Adipose tissue (tissue), 3 donors: ENCODE results near the gene NCBP1. TPM values are rescaled to one million over a fixed set of nuclear protein-coding genes. Genes with fewer than 3 reads are reported as not detected.
"Not testable (repeated sequence)": the region's sequence is repeated elsewhere in the genome, so short reads cannot be mapped to it uniquely, and the experiment has no call there.

Experiments used
- H3K27ac ChIP-seq: one replicate; pipeline ENCODE4 v1.5.1; 2013; ENCODE audit warnings: low read depth, low read length
- WGBS, 3 donors: extraction: QIAGEN DNeasy Blood & Tissue Kit; methylation state at CpG; one replicate each; pipeline ENCODE4 v1.1.7; 2013; 5-methylcytosine and 5-hydroxymethylcytosine counted together
- polyA plus RNA-seq, 3 donors: library from polyadenylated mRNA; stranded (reverse); fragments of 200-250 nt; gene quantifications; one replicate each; pipeline ENCODE4 v1.2.3, GENCODE V29; 2013
- donor health status: healthy with polysubstance abuse.
- donor health status: Bipolar disorder and iron deficiency.
- donor health status: healthy.

NCBP1 gene
- polyA plus RNA-seq, 3 donors: 7.6 to 8.4 (median 7.9) TPM

- not testable (repeated sequence) for H3K27ac ChIP-seq
- 93 to 96% (median 93%) methylated on average over 5 of the region's 5 CpGs for WGBS, 3 donors
These were observed 11.1 kb upstream of the NCBP1 start for GRCh38 chr9:97622483-97622882.

GRCh38 chr9:97623946-97624345 lies 9.7 kb upstream of the NCBP1 start:
- 88 to 100% (median 91%) methylated on average over 1 of the region's 1 CpG for WGBS, 3 donors
- no peak overlapping the region for H3K27ac ChIP-seq

- no peak overlapping the region for H3K27ac ChIP-seq
- WGBS, 3 donors: 64 to 78% (median 65%) methylated on average over 3 of the region's 3 CpGs
These were observed 8.0 kb upstream of the NCBP1 start for GRCh38 chr9:97625620-97626019.

DNA sequence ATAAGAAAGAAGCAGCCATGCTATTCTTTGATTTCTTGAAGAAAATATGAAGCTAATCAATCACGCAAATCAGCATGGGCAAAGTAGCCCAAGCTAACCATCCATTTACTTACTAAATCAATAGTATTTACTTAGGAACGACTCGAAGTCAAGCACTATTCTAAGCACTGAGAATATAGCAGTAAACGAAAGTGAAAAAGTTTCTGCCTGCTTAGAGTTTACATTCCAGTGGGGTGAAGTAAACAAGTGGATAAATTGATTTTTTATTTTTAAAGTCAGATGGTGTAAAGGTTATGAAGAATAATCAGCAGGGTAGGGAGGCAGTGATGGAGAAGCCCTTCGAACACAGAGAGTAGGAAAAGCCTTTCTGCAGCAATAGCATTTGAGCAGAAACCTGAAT lies 6.0 kb upstream of the NCBP1 start:
- no peak overlapping the region for H3K27ac ChIP-seq
- 29 to 74% (median 69%) methylated on average over 5 of the region's 5 CpGs for WGBS, 3 donors

DNA sequence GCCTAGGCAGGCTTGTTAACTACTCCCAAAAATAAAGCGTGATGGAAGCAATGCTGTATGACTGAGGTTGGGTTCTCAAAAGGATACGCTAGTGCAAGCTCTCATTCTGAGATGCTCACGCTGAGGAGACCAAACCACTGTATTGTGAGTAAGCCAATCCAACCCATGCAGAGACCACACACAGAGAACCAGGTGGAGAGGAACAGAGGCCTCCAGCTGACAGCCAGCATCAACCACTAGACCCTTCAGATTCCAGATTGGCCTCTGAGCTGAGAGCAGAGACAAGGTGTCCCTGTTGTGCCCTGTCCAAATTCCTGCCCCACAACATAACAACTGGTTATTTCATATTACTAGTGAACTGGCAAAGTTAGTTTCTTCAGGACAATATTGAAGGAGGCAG lies 5.0 kb upstream of the NCBP1 start:
- no peak overlapping the region for H3K27ac ChIP-seq
- 86 to 94% (median 92%) methylated on average over 3 of the region's 3 CpGs for WGBS, 3 donors

DNA sequence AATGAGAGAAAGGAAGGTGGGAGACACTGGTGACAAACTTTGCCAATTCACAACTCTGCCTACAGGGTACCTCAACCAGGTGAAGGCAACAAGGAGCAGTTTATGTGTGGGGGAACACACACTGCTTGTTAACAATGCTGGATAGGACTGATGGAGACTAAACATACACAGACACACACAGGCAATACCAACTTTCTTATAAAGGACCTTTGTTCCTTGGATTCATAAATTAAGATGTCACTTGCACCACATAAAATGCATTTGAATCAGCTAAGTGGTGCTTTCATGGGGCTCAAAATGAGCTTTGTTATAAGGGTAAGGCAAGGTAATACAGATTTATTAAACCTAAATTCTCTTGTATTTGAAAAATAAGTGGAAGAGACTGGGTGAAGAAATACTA lies 4.5 kb upstream of the NCBP1 start:
- no peak overlapping the region for H3K27ac ChIP-seq

- no peak overlapping the region for H3K27ac ChIP-seq
These were observed 3.0 kb upstream of the NCBP1 start for GRCh38 chr9:97630591-97630990.

GRCh38 chr9:97632248-97632984 lies 1.2 kb upstream of the NCBP1 start:
- H3K27ac ChIP-seq: peak overlapping the region; percentile 86
- 1 to 2% (median 1%) methylated on average over 27 of the region's 27 CpGs for WGBS, 3 donors

GRCh38 chr9:97633859-97634490 lies 354 bp downstream of the NCBP1 start:
- WGBS, 3 donors: 0 to 1% (median 1%) methylated on average over 33 to 43 of the region's 43 CpGs

DNA sequence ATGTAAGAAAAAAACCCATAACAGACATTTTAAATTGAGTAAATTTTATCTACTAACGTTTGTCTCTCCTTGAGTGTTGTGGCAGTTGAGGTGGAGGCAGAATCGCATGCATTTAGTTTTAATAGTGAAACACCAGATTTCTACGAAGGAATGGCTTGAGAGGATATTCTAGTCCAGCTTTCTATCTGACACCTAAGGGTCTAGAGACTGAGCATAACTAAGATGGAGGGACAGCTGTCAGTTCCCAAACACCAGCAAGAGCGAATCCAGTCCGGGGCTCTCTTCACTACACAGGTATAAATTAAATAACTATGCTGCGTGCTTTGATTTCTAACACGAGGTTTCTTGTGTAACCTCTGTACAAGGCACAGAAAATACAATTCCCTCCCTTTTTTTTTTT lies 1.4 kb downstream of the NCBP1 start:
- H3K27ac ChIP-seq: no peak overlapping the region

More at GRCh38 chr9:97633859-97634490, 354 bp downstream of the NCBP1 start:
- H3K27ac ChIP-seq: peak overlapping the region; percentile 86

DNA sequence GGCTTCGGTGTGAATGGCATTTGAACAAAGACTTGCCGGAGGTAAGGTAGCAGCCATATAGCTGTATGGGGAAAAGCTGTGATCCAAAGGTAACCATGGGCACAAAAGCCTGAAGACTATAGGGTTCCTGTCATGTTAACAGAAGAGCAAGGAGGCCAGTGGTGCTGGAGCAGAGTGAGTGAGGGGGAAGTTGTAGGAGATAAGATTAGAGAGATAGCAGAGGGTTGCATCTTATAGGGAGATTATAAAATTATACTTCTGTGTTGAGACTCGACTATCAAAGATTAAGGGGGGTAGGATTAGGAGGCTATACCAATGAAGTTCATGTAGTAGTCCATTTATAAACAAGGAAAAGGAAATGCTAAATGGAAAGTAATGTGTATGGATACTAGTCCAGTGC lies 3.3 kb downstream of the NCBP1 start:
- H3K27ac ChIP-seq: no peak overlapping the region
- WGBS, 3 donors: 78 to 80% (median 80%) methylated on average over 3 of the region's 3 CpGs

More for the DNA sequence above, 1.4 kb downstream of the NCBP1 start:
- WGBS, 3 donors: 64 to 77% (median 76%) methylated on average over 7 of the region's 7 CpGs

DNA sequence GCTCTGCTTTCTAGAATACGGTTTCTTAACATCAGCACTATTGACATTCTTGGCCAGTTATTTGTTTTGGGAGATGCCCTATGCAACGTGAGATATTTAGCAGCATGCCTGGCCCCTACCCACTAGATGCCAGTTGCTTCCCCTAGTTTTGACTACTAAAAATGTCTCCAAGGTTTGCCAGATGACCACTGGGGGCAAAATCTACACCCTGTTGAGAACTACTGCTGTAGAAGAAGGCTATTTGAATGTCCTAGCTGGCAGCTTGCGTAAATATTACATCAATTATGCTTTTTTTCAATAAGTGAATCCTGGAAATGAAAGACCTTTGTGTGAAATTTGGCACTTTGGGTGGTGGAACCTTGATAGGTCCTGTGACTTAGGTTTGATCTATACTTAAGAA lies 5.0 kb downstream of the NCBP1 start:
- H3K27ac ChIP-seq: no peak overlapping the region
- WGBS, 3 donors: 47 to 79% (median 75%) methylated on average over 3 of the region's 3 CpGs

GRCh38 chr9:97640325-97640724 lies 6.7 kb downstream of the NCBP1 start:
- H3K27ac ChIP-seq: no peak overlapping the region
- WGBS, 3 donors: 52 to 93% (median 87%) methylated on average over 2 of the region's 2 CpGs

GRCh38 chr9:97645720-97646119 lies 12.1 kb downstream of the NCBP1 start:
- no peak overlapping the region for H3K27ac ChIP-seq

DNA sequence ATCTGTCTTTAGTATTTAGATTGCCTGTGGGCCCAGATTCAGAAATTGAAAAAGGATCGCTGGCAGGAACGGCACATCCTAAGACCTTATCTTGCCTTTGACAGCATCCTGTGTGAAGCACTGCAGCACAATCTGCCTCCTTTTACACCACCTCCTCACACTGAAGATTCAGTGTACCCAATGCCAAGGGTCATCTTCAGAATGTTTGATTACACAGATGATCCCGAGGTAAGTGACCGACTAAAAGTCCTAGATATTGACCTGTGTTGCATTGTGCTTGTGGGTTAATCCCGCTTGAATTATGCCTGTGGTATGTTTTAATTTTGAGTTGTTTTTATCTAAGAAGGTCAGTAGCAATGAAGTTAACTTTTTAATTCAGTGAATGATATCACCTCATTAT lies 14.4 kb downstream of the NCBP1 start:
- 90 to 97% (median 96%) methylated on average over 5 of the region's 5 CpGs for WGBS, 3 donors
- H3K27ac ChIP-seq: no peak overlapping the region

- H3K27ac ChIP-seq: no peak overlapping the region
- WGBS, 3 donors: 80 to 92% (median 90%) methylated on average over 3 of the region's 3 CpGs
These were observed 18.0 kb downstream of the NCBP1 start for GRCh38 chr9:97651646-97652045.

- whole genome bisulfite sequencing, 3 donors: 73 to 84% (median 75%) methylated on average over 1 of the region's 1 CpG
- no peak overlapping the region for H3K27ac ChIP-seq
These were observed 25.1 kb downstream of the NCBP1 start for GRCh38 chr9:97658707-97659106.

- H3K27ac ChIP-seq: no peak overlapping the region
- WGBS, 3 donors: 84 to 94% (median 87%) methylated on average over 3 of the region's 3 CpGs
These were observed 26.1 kb downstream of the NCBP1 start for GRCh38 chr9:97659771-97660170.

- no peak overlapping the region for H3K27ac ChIP-seq
- 57 to 82% (median 57%) methylated on average over 5 of the region's 5 CpGs for WGBS, 3 donors
These were observed 26.7 kb downstream of the NCBP1 start for GRCh38 chr9:97660340-97660739.

DNA sequence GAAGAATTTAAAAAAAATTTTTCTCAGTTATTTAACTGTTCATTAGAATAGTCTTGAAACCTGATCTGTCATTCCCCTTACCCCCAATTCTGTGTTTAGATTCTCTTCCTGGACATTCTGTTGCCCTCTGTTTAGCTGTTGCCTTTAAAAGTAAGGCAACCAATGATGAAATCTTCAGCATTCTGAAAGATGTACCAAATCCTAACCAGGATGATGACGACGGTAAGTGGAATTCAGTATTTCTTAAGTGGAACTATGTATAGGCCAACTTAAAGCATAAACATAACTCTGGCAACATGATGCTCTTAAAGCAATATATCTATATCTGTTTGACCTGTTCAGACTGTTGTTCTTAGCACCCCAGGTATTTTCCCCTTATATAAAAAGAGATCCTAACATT lies 27.2 kb downstream of the NCBP1 start:
- WGBS, 3 donors: 87 to 96% (median 93%) methylated on average over 2 of the region's 2 CpGs
- H3K27ac ChIP-seq: no peak overlapping the region
